Mononuclear cell (primary cell): ENCODE measurements around the gene WNT9A. TPM values are rescaled to one million over a fixed set of nuclear protein-coding genes. Genes with fewer than 3 reads are reported as not detected.

Experiments used
- H3K27me3 ChIP-seq: 2 replicates; pipeline ENCODE4 v1.6.0; 2011; ENCODE audit warnings: low read length, control low read depth; ENCODE audit not compliant: insufficient read depth
- H3K4me1 ChIP-seq: 2 replicates; pipeline ENCODE4 v1.5.1; 2011; ENCODE audit warnings: mild to moderate bottlenecking, low read length, control low read depth; ENCODE audit not compliant: insufficient read depth
- H3K4me3 ChIP-seq: 2 replicates; pipeline ENCODE4 v1.5.1; 2011; ENCODE audit warnings: mild to moderate bottlenecking, low read length, moderate library complexity
- H3K9me3 ChIP-seq: 2 replicates; pipeline ENCODE4 v1.5.1; 2011; ENCODE audit warnings: low read depth, mild to moderate bottlenecking, control low read depth, low read length
- total RNA-seq: library from RNA; depleted of rRNA; stranded (reverse); fragments of >200 nt; gene quantifications from one replicate; pipeline ENCODE4 v1.2.3, GENCODE V29; 2012

Gene WNT9A
- total RNA-seq, 1 donor, result under 0.01 TPM

DNA sequence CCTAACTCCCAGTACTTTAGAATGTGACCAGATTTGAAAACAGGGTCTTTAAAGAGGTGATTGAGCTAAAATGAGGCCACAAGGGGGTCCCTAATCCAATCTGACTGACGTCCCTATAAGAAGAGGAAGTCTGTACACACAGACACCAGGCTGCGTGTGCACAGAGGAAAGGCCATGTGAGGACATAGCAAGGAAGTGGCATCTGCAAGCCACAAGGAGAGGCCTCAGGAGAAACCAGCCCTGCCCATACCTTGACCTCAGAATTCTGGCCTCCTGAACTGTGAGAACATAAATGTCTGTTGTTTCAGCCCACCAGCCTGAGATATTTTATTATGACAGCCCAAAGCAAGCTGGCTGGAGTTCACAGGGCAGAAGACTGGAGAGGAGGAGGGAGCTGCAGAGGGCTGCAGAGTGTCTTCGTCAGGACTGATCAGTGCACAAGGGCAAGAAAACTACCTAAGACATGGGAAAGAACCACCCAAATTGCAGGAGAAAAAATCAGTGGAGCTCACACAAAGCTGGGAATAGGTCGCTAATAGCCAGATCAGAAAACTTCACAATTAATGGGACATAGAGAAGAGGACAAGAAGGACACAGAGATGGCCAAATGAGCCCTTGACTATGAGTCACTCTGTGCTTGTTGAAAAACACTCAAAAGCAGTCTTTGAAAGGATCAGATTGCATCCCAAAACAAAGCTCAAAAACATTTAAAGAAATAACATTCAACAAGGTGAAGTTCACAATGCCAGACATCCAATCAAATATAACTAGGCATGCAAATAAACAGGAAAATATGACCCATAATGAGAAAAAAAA, 14.1 kb upstream of the WNT9A start:
- Histone ChIP-seq H3K4me3 (no peak overlapping the region), H3K27me3 (peaks cover 6% of the 10 kb centered on the region), H3K4me1 (peaks cover 4% of the 10 kb centered on the region), H3K9me3 (no peaks in the 10 kb centered on the region)

DNA sequence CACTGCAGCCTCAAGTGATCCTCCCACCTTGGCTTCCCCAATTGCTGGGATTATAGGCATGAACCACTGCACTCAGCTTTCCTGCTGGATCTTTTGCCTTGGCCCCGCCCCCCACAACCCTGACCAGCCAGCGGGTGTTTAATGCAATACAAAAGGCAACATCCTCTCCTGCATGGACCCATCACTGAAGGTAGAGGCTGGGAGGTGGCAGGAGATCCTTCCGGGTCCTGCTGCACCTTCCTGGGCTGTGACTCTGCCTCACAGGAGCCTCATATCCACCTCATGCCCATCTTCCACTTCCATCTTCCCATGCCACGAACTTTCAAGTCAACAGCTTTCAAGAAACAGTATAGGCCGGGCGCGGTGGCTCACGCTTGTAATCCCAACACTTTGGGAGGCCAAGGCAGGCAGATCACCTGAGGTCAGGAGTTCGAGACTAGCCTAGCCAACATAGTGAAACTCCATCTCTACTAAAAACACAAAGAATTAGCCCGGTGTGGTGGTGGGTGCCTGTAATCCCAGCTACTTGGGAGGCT, 11.7 kb upstream of the WNT9A start:
- peaks cover 4% of the 10 kb centered on the region for H3K4me1 ChIP-seq
- H3K4me3 ChIP-seq, result no peak overlapping the region
- no peaks in the 10 kb centered on the region for H3K9me3 ChIP-seq
- H3K27me3 ChIP-seq, result peaks cover 24% of the 10 kb centered on the region

DNA sequence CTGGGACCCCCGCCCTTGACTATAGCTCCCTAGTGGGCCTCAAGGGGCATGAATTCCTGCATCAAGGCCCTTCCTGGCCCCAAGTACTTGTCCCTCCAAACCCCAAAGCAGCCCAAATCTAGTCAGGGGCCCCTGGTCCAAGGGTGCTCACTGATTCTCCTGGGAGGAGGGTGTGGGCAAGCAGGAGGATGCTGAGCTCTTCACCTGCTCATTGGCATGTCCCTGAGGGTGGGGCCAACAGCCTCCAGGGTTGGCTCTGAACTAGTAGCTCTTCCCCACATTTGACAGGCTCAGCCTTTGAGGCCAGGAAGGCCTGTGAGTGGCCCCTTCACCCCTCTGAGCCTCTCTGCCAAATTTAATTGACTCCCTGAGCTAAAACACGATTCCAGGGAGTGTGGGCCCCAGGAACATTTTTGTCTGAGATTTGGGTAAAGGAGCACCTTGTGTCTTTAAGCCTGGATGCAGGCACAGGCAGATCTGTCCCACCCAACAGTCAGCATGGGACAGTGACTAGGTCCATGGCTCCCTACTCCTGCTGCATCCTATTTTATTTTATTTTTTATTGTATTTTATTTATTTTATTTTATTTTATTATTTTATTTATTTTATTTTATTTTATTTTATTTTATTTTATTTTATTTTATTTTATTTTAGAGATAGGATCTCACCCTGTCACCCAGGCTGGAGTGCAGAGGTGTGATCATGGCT, 11.0 kb upstream of the WNT9A start:
- Histone ChIP-seq H3K4me1 (peaks cover 4% of the 10 kb centered on the region), H3K9me3 (no peaks in the 10 kb centered on the region), H3K27me3 (peaks cover 26% of the 10 kb centered on the region), H3K4me3 (no peak overlapping the region)

DNA sequence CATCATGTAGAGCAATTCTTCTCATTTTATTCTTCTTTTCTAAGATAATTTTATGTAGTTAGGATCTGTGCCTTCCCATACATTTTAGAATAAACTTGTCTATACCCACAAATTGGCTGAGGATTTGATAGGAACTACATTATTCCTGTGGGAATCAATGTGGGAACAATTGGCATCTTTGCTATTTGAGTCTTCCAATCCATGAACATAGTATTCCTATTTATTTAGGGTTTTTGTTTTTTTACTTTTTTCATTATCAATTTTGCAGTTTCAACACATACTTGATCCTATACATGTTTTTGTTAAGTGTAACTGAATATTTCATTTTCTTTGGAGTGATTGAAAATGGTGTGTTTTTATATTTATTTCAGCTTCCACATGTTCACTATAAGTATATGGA, 8.1 kb upstream of the WNT9A start:
- Histone ChIP-seq H3K27me3 (peaks cover 26% of the 10 kb centered on the region), H3K9me3 (no peaks in the 10 kb centered on the region), H3K4me3 (no peak overlapping the region), H3K4me1 (no peaks in the 10 kb centered on the region)

DNA sequence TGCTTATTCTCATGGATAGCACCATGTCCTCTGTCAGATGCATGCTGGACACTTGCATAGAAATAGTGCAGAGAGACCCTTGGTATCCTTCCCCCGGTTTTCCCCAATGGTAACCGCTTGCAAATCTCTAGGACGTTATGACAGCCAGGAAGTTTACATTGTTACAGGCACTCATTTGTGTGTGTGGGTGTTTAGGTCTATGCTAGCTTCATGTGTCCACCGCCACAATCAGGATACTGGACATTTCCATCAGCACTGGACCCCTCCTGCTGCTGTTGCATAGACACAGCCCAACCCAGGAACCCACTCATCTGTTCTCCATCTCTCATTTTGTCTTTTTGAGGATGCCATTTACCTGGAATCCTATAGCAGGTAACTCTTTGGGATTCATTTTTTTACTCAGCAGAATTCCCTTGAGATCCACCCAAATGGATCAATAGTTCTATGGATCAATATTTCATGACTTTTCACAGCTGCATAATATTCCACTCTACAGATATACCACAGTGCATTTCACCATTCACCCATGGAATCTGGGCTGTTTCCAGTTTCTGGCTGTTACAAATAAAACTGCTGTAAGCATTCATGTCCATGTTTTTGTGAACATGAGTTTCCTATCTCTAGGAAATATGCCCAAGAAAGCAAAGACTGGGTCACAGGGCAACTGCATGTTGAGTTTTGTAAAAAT, 6.6 kb upstream of the WNT9A start:
- H3K4me3 ChIP-seq, result no peak overlapping the region
- peaks cover 26% of the 10 kb centered on the region for H3K27me3 ChIP-seq
- H3K4me1 ChIP-seq, result no peaks in the 10 kb centered on the region
- no peaks in the 10 kb centered on the region for H3K9me3 ChIP-seq

DNA sequence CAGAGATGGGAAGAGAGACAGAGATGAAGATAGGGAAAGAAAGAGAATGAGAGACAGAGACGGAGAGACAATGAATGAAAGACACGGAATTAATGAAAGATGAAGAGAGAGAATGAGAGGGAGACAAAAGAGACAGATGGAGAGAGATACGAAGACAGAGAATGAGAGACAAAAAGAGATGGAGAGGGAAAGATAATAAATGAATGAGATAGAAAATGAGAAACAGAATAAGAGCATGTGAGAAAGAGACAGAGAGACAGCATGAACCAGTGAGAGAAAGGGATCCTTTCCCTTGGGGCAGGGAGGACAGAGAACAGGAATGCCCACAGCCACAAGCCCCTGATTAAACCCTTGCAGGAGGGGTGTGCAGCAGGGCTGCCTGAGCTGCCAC, 5.3 kb upstream of the WNT9A start:
- H3K4me3 ChIP-seq, result no peak overlapping the region
- H3K9me3 ChIP-seq, result no peaks in the 10 kb centered on the region
- no peaks in the 10 kb centered on the region for H3K4me1 ChIP-seq
- H3K27me3 ChIP-seq, result peaks cover 32% of the 10 kb centered on the region

DNA sequence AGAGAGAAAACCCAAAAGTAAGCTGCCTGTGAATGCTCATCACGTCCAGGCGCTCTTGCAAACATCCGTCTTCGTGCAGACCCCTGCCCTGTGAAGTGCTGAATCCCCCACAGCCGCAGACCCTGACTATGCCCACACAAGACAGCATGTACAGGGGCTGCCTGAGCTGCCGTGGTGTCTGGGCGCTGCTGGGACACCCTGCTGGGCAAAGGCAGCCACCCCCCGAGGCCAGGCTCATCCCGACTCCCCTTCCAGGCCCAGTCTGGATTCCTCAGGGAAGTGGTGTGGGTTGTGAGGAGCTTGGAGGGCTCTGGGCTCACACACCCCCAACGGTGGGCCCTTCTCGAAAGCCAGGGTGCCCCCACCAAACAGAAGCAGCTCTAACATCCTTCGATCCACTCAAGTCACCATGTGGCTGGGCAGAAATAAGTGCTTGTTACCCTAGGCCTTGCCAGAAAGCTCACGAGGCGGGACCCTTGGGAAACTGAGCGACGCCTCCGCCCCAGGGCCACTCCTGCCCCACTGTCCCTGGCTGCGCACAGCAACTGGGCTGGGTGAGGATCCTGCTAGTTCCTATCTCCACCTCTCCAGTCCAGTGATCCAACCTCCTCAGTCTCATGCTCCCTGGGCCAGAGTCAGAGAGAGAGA, 4.8 kb upstream of the WNT9A start:
- Histone ChIP-seq H3K4me1 (no peaks in the 10 kb centered on the region), H3K9me3 (no peaks in the 10 kb centered on the region), H3K4me3 (no peak overlapping the region), H3K27me3 (peaks cover 31% of the 10 kb centered on the region)

DNA sequence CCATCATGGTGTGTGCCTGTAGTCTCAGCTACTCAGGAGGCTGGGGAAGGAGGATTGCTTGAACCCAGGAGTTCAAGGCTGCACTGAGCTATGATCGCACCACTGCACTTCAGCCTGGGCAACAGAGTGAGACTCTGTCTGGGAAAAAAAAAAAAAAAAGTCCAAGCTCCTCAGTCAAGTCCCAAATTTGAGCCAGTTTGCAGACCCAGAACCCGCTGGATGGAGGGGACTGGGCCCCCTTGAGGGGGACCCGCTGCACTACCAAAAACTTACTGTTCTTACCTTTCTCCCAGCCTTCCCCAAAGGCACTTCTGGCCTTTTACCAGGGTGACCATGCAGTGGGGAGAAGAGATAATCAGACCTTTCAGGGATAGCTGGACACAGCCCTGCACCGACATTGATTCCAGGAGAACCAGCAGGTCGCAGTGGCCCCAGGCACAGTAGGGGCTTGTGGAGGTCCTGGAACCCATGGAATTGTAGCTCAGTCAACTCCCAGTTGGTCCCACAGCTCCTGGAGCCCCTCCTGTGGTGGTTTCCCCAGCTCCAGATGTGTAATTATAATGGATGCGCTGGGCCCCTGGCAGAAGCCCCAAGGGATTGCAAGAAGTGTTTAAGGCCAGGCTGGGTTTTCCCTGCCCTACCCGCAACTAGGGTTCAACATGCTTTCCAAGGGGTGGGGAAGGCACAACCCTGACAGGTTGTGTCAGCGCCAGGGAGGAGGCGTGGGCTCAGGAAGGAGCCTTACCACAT, 4.1 kb upstream of the WNT9A start:
- H3K9me3 ChIP-seq, result no peaks in the 10 kb centered on the region
- H3K4me1 ChIP-seq, result peaks cover 6% of the 10 kb centered on the region
- peaks cover 33% of the 10 kb centered on the region for H3K27me3 ChIP-seq
- H3K4me3 ChIP-seq, result no peak overlapping the region

DNA sequence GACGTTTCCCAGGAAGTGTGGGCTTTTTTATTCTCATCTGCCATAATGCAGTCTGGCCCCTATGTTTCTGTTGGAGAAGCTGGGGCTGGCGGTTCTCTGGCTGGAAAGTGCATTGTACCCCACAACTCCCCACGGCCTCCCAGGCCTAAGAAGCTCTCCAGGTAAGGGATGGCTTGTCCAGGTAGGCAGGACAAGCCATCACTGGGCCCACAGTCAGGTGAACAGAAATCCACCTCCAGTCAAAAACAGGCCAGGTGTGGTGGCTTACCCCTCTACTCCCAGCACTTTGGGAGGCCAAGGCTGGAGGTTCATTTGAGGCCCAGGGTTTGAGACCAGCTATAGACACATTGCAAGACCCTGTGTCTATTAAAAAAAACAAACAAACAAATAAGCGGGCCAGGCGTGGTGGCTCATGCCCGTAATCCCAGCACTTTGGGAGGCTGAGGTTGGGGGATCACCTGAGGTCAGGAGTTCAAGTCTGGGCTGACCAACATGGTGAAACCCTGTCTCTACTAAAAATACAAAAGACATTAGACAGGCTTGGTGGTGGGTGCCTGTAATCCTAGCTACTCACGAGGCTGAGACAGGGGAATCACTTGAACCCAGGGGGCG, 3.1 kb upstream of the WNT9A start:
- peaks cover 33% of the 10 kb centered on the region for H3K27me3 ChIP-seq
- H3K4me3 ChIP-seq, result no peak overlapping the region
- H3K9me3 ChIP-seq, result no peaks in the 10 kb centered on the region
- H3K4me1 ChIP-seq, result peaks cover 12% of the 10 kb centered on the region

DNA sequence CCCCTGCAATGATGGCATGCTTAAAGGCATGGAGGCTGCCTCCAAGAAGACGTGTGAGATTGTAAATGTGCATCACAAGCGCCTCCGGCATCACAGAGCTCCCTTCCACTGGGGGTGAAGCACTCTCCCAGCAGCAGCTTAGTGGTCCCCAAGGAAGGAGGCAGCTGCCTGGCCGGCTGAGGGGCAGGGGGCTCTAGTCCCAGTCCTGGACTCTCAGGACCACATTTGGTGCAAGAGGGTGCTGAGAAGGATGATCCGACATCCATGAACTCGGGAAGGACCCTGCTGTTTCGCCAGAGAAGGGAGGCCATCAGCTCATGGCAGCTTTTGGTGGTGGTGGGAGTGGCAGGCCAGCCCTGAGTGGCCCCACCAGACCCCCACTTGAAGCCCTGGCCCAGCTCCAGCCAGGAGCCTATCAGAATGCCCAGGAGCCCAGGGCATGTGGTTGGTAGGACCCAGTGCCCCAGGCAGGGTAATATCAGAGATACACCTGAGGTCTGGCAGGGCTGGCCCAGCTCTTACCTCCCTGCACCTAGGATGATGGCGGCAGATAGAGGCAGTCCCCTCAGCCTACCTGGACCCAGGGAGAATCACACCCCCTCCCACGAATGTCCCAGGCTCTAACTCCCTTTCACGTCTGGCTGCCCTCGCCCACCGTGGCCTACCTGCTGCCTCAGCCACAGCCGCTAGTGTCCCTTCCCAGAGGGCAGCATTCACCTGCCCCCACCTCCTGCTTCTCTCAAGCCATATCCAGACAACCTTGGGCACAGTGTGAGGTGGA, 2.4 kb upstream of the WNT9A start:
- no peaks in the 10 kb centered on the region for H3K9me3 ChIP-seq
- no peak overlapping the region for H3K4me3 ChIP-seq
- peaks cover 26% of the 10 kb centered on the region for H3K27me3 ChIP-seq
- H3K4me1 ChIP-seq, result peaks cover 12% of the 10 kb centered on the region

DNA sequence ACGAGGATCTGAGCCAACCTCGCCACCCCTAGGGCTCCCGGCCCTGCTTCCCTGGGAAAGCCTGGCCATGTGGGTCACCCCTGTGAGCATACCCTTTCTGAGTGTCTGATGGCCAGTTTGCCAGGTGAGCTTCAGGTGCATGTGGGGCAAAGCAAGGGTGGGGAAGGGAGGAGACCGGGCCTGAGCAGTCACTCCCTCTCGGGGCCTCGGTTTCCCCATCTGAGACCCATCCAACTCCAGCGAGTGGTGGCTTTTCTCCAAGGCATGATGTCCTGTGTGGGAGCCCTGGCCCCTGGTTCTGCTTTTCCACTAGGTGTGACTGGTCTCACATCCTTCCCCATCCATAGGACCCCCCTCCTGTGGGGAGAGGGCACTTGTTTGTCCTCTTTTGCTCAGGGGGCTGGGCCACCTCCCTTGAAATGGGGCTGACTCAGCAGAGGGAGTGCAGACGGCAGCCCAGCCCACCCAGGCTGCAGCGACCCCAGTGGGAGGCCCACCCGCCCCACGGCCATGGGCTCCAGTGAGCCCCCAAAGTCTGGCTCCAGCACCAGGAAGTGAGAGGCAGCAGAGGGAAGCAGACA, 1.7 kb upstream of the WNT9A start:
- Histone ChIP-seq H3K27me3 (peaks cover 21% of the 10 kb centered on the region), H3K4me3 (no peak overlapping the region), H3K4me1 (peaks cover 12% of the 10 kb centered on the region), H3K9me3 (no peaks in the 10 kb centered on the region)

DNA sequence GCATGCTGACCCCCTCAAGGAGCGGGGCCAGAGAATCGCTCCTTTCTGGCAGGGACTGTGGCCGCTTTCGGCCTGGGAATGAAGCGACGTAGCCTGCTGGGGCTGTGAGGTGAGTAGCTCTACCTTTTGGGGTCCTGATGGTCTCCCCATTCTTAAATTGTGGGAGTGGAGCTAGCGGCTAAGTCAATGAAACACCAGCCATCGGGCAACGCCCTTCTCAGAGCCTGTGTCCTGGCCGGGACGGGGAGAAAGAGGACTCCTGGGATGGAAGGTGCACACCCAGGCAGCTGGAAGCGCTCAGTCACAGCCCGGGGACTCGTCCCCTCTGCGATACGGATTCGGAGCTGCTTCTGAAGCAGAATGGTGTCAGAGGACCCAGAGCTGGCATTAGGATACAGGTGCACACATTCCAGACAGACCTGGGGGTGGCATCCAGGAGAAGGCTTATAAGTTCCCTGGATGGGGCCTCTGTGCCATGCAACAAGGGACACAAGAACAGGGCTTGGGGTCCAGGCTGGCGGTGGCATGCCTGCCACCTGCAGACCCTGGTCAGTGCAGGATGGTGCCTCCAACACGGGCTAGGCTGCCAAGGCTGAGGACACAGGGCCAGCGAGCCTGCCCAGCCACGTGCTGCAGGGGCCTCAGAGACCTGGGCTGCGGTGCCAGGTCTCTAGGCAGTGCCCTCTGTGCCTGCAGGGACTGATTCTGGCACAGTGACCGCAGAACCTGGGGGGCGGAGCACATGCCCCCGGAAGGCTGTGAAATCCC, 945 bp upstream of the WNT9A start:
- Histone ChIP-seq H3K4me3 (no peak overlapping the region), H3K27me3 (peaks cover 19% of the 10 kb centered on the region), H3K4me1 (peaks cover 12% of the 10 kb centered on the region)

DNA sequence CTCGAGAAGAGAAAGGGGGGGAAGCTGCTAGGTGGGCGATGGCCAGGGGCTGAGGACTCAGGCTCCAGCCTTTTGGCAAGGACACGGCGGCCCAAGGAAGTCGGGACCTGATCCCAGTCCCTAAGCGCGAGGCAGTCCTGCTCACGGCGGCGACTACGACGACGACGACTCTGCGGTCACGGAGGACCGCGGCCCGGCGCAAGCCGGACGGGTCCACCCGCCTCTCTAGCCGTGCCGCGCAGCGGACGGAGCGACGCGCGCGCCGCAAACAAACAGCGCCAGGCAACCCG, 401 bp downstream of the WNT9A start:
- H3K27me3 ChIP-seq, result peaks cover 19% of the 10 kb centered on the region
- no peaks in the 10 kb centered on the region for H3K9me3 ChIP-seq
- peaks cover 12% of the 10 kb centered on the region for H3K4me1 ChIP-seq
- H3K4me3 ChIP-seq, result no peak overlapping the region

More for the DNA sequence above, 945 bp upstream of the WNT9A start:
- H3K9me3 ChIP-seq, result no peaks in the 10 kb centered on the region
